ENCODE data around the gene MROH2B. TPM values are rescaled to one million over a fixed set of nuclear protein-coding genes. Genes with fewer than 3 reads are reported as not detected.

Gene MROH2B
- total RNA-seq, 4 donors from 2014 or later = not detected

DNA sequence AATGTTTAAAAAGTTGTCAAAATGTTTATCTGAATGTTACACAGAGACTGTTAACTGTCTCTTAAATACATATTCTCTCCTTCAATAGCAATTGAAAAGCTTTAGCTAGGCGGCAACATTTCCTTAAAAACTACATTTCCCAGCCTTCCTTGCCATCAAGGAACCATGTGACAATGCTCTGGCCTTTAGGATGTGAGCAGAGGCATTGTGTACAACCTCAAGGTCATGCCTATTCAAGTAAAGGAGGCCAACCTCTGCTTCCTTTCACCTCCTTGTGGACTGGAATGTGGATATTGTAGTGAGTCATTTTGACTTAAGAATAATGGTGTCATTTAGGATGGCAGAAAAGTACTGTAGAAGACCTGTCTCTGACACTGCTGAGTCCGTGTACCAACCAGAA lies 23.7 kb upstream of the MROH2B start:
- Histone ChIP-seq H3K27me3 (no peaks in the 10 kb centered on the region), H3K4me3 (no peak overlapping the region), H3K27ac (no peak overlapping the region), H3K36me3 (no peaks in the 10 kb centered on the region), H3K9me3 (no peaks in the 10 kb centered on the region), H3K4me1 (no peaks in the 10 kb centered on the region)
- DNase-seq = no peak
- TF ChIP-seq POLR2A (IDR thresholded peaks at IDR 0.05) = no peak
- TF ChIP-seq, protein P1, sequence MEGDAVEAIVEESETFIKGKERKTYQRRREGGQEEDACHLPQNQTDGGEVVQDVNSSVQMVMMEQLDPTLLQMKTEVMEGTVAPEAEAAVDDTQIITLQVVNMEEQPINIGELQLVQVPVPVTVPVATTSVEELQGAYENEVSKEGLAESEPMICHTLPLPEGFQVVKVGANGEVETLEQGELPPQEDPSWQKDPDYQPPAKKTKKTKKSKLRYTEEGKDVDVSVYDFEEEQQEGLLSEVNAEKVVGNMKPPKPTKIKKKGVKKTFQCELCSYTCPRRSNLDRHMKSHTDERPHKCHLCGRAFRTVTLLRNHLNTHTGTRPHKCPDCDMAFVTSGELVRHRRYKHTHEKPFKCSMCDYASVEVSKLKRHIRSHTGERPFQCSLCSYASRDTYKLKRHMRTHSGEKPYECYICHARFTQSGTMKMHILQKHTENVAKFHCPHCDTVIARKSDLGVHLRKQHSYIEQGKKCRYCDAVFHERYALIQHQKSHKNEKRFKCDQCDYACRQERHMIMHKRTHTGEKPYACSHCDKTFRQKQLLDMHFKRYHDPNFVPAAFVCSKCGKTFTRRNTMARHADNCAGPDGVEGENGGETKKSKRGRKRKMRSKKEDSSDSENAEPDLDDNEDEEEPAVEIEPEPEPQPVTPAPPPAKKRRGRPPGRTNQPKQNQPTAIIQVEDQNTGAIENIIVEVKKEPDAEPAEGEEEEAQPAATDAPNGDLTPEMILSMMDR (IDR thresholded peaks at IDR 0.05) = no peak
- intact Hi-C loops (cut with DNase I; ENCODE audit: low total_unique reads) = no loop called here

DNA sequence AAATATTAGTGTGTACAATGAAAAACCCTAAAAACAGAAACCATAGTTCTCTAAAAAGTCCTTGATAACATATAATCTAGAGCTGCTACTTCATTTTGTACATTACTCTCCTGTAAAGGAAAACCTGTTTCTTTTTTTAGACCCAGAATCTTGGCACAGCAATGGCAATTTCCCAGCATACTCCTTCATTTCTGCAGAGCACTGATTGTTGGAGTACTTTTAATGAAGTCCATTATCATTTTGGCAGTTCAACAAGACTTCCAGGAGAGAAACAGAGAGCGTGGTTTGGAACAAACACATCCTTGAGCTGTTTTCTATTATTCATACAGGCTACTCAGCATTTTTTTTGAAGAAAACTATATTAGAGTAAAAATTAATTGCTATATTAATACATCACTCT lies 22.7 kb upstream of the MROH2B start:
- no peak for DNase-seq
- TF ChIP-seq, protein P1 (IDR thresholded peaks at IDR 0.05) = no peak
- no peak for TF ChIP-seq POLR2A (IDR thresholded peaks at IDR 0.05)

DNA sequence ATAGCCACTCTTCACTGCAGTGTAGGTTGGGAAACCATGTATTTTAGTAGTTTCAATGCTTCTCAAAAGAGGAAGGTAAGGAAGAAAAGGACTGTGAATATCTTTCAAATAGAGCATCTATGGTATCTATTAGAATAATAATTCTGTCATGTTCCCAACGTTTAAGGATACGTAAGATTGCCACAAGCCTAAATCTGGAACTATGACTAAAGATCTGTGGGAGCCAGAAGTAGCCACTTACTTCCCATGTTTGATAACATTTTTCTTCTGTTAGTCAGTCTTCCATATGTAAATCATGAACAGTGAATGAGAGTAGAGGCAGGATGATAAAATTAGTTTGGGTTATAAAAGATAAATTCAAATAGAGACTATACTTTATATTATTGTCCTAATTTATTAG lies 16.3 kb upstream of the MROH2B start:
- intact Hi-C loops (cut with DNase I; ENCODE audit: low total_unique reads) = no loop called here

More for the DNA sequence above, 22.7 kb upstream of the MROH2B start:
- H3K4me1 ChIP-seq = no peaks in the 10 kb centered on the region
- H3K36me3 ChIP-seq = no peaks in the 10 kb centered on the region
- no peaks in the 10 kb centered on the region for H3K9me3 ChIP-seq
- intact Hi-C loops (cut with DNase I; ENCODE audit: low total_unique reads) = no loop called here
- H3K27me3 ChIP-seq = no peaks in the 10 kb centered on the region
- no peak overlapping the region for H3K27ac ChIP-seq
- no peak overlapping the region for H3K4me3 ChIP-seq

DNA sequence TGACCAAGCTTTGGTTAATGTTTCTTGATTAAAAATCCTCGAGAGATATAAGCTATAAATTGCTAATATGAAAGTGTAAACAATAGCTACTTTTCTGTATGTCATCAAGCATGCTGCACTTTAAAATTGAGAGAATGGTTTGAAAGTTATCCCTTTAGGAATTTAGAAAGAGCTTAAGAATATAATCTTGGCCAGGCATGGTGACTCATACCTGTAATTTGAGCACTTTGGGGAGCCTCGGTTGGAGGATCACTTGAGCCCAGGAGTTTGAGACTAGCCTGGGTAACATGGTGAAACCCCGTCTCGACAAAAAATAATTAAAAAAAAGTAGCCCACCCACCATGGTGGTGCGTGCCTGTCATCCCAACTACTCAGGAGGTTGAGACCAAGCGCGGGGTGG lies 12.2 kb upstream of the MROH2B start:
- H3K9me3 ChIP-seq = no peaks in the 10 kb centered on the region
- H3K27me3 ChIP-seq = no peaks in the 10 kb centered on the region
- H3K4me3 ChIP-seq = no peak overlapping the region
- no peaks in the 10 kb centered on the region for H3K4me1 ChIP-seq
- TF ChIP-seq, protein P1 (IDR thresholded peaks at IDR 0.05) = no peak
- TF ChIP-seq POLR2A (IDR thresholded peaks at IDR 0.05) = no peak
- H3K36me3 ChIP-seq = no peaks in the 10 kb centered on the region
- intact Hi-C loops (cut with DNase I; ENCODE audit: low total_unique reads) = no loop called here
- DNase-seq = no peak
- H3K27ac ChIP-seq = no peak overlapping the region

More for the DNA sequence above, 16.3 kb upstream of the MROH2B start:
- H3K4me1 ChIP-seq = no peaks in the 10 kb centered on the region
- H3K27ac ChIP-seq = no peak overlapping the region
- H3K27me3 ChIP-seq = no peaks in the 10 kb centered on the region
- DNase-seq = no peak
- H3K4me3 ChIP-seq = no peak overlapping the region
- TF ChIP-seq, protein P1 (IDR thresholded peaks at IDR 0.05) = no peak
- TF ChIP-seq POLR2A (IDR thresholded peaks at IDR 0.05) = no peak
- H3K9me3 ChIP-seq = no peaks in the 10 kb centered on the region
- H3K36me3 ChIP-seq = no peaks in the 10 kb centered on the region

DNA sequence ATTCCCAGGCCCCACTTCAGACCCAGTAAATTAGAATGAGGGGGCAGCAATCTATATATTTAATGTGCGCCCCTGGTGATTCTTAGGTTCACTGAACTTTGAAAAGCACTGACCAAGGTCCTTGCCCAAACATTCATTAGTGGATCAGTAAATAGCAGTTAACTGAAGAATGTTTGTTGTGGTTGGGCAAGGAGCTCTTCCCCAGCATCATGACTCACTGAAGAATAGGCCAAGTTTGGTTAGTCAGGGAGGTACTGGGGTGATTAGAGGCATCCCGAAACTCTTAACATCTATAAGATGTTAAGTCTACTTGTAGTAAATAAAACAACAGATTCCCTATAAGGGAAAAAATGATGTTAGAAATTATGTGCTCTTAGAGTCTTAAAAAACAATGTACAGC lies 833 bp upstream of the MROH2B start:
- no peaks in the 10 kb centered on the region for H3K36me3 ChIP-seq
- intact Hi-C loops (cut with DNase I; ENCODE audit: low total_unique reads) = no loop called here
- TF ChIP-seq, protein P1 (IDR thresholded peaks at IDR 0.05) = no peak
- no peak for TF ChIP-seq POLR2A (IDR thresholded peaks at IDR 0.05)

More for the DNA sequence above, 833 bp upstream of the MROH2B start:
- Histone ChIP-seq H3K9me3 (no peaks in the 10 kb centered on the region), H3K27ac (no peak overlapping the region), H3K27me3 (no peaks in the 10 kb centered on the region), H3K4me1 (no peaks in the 10 kb centered on the region), H3K4me3 (no peak overlapping the region)
- DNase-seq = no peak
